Muscle layer of colon (tissue), 2 donors: ENCODE data around the gene TEX35.

Experiments used
- H3K27ac ChIP-seq: one replicate; pipeline ENCODE4 v1.7.0; 2013; ENCODE audit warnings: low read depth, mild to moderate bottlenecking, low read length, moderate library complexity
- H3K27me3 ChIP-seq, 2 donors: one replicate each; pipeline ENCODE4 v1.7.0; 2013; ENCODE audit warnings: low read length in 2 of 2, mild to moderate bottlenecking in 2 of 2; ENCODE audit not compliant: insufficient read depth in 2 of 2, control insufficient read depth in 1 of 2
- H3K36me3 ChIP-seq: one replicate; pipeline ENCODE4 v1.7.0; 2013; ENCODE audit warnings: mild to moderate bottlenecking, low read length; ENCODE audit not compliant: insufficient read depth
- H3K4me1 ChIP-seq: one replicate; pipeline ENCODE4 v1.7.0; 2013; ENCODE audit warnings: mild to moderate bottlenecking, low read length; ENCODE audit not compliant: insufficient read depth
- H3K4me3 ChIP-seq, 2 donors: one replicate each; pipeline ENCODE4 v1.7.0; 2013; ENCODE audit warnings: low read length in 2 of 2, low read depth in 1 of 2, mild to moderate bottlenecking in 1 of 2, moderate library complexity in 1 of 2
- H3K9ac ChIP-seq: one replicate; pipeline ENCODE4 v1.7.0; 2013; ENCODE audit warnings: low read length
- H3K9me3 ChIP-seq: one replicate; pipeline ENCODE4 v1.7.0; 2013; ENCODE audit warnings: mild to moderate bottlenecking, low read length
- donor health status: abdominal sarcoma.
- donor health status: Adenocarcinoma of cecum.

The TEX35 gene

DNA sequence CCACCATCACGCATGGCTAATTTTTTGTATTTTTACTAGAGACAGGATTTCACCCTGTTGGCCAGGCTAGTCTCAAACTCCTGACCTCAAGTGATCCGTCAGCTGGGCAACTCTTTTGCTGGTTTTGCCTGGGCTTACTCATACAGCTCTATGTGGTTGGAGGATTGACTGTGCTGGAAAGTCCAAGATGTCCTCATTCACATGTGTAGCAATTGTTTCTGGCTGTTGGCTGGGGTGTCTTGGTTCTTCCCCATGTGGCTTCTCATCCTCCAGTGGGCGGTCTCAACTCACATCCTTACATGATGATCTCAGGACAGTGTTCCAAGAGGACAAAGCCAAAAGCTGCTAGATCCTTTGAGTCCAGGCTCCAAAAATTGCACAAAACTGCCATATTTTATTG is 53.3 kb downstream of the TEX35 start:
- Histone ChIP-seq H3K9me3 (no peaks in the 10 kb centered on the region), H3K27me3 (no peaks in the 10 kb centered on the region), H3K4me1 (no peaks in the 10 kb centered on the region), H3K27ac (no peak overlapping the region), H3K4me3 (no peak overlapping the region), H3K36me3 (no peaks in the 10 kb centered on the region), H3K9ac (no peak overlapping the region)

DNA sequence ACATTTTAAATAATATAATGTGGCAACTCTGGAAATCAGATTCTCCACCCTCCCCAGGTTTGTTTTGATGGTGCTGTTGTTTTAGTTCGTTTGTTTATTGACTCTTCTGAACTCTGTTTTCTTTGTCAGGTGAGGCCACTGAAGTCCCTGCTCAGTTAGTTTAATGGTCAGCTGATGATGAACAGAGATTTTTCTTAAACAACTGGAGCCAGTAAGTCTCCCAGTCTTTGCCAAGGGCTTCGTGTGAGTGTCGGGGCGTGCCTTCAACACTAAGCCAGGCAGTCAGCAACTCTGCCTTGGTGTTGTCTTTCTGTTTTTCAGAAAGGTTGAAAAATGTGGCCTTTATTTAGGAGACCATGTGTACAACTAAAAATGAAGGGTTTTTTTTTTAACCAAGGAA is 58.9 kb downstream of the TEX35 start:
- Histone ChIP-seq H3K9me3 (no peaks in the 10 kb centered on the region), H3K27ac (no peak overlapping the region), H3K4me3 (no peak overlapping the region), H3K36me3 (no peaks in the 10 kb centered on the region), H3K27me3 (no peaks in the 10 kb centered on the region), H3K4me1 (no peaks in the 10 kb centered on the region), H3K9ac (no peak overlapping the region)
